Tibial artery (tissue), 4 donors: ENCODE measurements around the gene CHD9.

Experiments
- DNase-seq, 2 donors: peaks; one replicate each; pipeline ENCODE4 v3.0.0-alpha.2; 2019
- H3K27ac ChIP-seq, 2 donors: fragments of 200-600 bp; sonication (generic) in 1 of 2; 1 replicate in 1 of 2; 2 replicates in 1 of 2; pipeline ENCODE4 v1.5.1; 2018 to 2019; ENCODE audit warnings: mild to moderate bottlenecking in 1 of 2
- H3K27me3 ChIP-seq, 2 donors: fragments of 200-600 bp; sonication (generic) in 1 of 2; one replicate each; pipeline versions ENCODE4 v1.5.1 to v1.6.0; 2016 to 2019
- H3K36me3 ChIP-seq, 3 donors: fragments of 200-600 bp; sonication (generic) in 2 of 3; one replicate each; pipeline ENCODE4 v1.5.1; 2016 to 2019; ENCODE audit warnings: mild to moderate bottlenecking in 2 of 3
- H3K4me1 ChIP-seq, 4 donors: fragments of 200-600 bp; sonication (generic) in 2 of 4; 1 replicate in 3 of 4; 2 replicates in 1 of 4; pipeline ENCODE4 v1.5.1; 2016 to 2019
- H3K4me3 ChIP-seq, 2 donors: fragments of 200-600 bp; sonication (generic) in 1 of 2; 1 replicate in 1 of 2; 2 replicates in 1 of 2; pipeline ENCODE4 v1.5.1; 2018 to 2019; ENCODE audit warnings: mild to moderate bottlenecking in 2 of 2
- H3K9me3 ChIP-seq, 3 donors: fragments of 200-600 bp; sonication (generic) in 1 of 3; one replicate each; pipeline ENCODE4 v1.5.1; 2016 to 2019
- intact Hi-C: fragments of 100-400 bp; cut with DNase I; formaldehyde crosslinking; loops from one replicate; pipeline ENCODE4 v1.15.0; 2023; ENCODE audit warnings: low total_unique reads
- TF ChIP-seq, protein P1 (sequence below), 2 experiments: fragments of 200-600 bp in 1 of 2; fragments of 450-650 bp in 1 of 2; IDR thresholded peaks; one replicate each; pipeline ENCODE4 v1.5.1; 2017 to 2019; ENCODE audit warnings: antibody characterized with exemption in 2 of 2, mild to moderate bottlenecking in 1 of 2, moderate library complexity in 1 of 2

CHD9 gene

DNA sequence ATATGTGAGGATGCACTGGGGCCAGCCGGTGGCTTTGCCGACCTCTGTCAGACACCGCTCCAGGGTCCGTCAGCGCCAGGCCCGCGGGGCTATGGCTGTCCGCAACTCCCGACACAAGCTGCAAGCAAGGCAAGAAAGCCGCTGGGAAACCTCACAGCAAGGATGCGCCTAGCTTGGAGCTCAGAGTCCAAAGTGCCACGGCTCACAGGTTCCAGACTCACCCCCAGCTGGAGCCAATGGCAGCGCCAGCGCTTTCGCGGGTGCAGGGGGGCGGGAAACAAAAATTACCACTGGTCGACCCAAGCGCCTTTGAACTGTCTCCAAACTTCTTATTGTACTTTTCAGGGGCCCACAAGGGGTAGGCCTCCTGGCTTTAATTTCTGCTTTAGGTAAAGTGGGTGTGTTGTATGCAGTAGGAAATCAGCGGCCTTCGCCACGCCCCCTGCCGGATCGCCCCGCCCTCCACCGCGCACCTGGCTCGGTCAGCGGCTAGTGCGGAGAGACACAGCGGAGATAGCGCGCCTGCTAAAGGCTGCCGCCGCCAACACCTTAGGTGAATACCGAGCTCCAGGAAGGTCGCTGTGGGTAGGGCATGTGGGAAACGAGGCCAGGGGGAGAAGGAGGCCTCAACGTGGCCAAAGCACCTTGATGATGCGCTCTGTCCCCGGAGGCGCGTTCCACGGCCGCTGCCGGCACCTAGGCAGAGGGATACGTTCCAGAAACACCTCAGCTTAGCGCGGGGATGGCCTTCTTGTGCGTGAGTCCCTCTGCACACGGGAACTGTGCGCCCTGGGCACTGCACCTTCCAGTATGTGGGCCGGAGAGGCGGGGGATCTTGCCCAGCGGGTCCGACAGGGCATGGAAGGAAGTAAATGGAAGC lies 318.4 kb downstream of the CHD9 start:
- Histone ChIP-seq H3K27me3 (peaks cover 0 to 23% of the 10 kb centered on the region in 2 donors), H3K9me3 (no peaks in the 10 kb centered on the region), H3K36me3 (no peaks in the 10 kb centered on the region), H3K4me1 (peaks cover 0 to 8% (median 0%) of the 10 kb centered on the region in 4 donors), H3K4me3 (no peak overlapping the region), H3K27ac (no peak overlapping the region)
- DNase-seq, result no peak
- intact Hi-C loops, result no loop called here
- TF ChIP-seq, protein P1, sequence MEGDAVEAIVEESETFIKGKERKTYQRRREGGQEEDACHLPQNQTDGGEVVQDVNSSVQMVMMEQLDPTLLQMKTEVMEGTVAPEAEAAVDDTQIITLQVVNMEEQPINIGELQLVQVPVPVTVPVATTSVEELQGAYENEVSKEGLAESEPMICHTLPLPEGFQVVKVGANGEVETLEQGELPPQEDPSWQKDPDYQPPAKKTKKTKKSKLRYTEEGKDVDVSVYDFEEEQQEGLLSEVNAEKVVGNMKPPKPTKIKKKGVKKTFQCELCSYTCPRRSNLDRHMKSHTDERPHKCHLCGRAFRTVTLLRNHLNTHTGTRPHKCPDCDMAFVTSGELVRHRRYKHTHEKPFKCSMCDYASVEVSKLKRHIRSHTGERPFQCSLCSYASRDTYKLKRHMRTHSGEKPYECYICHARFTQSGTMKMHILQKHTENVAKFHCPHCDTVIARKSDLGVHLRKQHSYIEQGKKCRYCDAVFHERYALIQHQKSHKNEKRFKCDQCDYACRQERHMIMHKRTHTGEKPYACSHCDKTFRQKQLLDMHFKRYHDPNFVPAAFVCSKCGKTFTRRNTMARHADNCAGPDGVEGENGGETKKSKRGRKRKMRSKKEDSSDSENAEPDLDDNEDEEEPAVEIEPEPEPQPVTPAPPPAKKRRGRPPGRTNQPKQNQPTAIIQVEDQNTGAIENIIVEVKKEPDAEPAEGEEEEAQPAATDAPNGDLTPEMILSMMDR (IDR thresholded peaks at IDR 0.05), result no peak

DNA sequence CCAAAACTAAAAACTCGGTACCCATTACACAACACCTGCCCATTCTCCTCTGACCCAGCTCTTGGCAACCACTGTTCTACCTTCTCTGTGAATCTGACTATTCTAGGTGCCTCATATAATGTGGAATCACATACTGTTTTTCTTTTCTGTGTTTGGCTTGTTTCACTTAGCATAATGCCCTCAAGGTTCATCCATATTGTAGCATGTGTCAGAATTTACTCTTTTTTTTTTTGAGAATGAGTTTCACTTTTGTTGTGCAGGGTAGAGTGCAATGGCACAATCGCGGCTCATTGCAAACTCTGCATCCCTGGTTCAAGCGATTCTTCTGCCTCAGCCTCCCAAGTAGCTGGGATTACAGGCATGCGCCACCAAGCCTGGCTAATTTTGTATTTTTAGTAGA lies 320.0 kb downstream of the CHD9 start:
- no peaks in the 10 kb centered on the region for H3K36me3 ChIP-seq
- no peak overlapping the region for H3K27ac ChIP-seq
- DNase-seq, result no peak
- H3K4me1 ChIP-seq, result peaks cover 0 to 8% (median 0%) of the 10 kb centered on the region in 4 donors
- no peaks in the 10 kb centered on the region for H3K9me3 ChIP-seq
- no peak overlapping the region for H3K4me3 ChIP-seq
- H3K27me3 ChIP-seq, result peaks cover 0 to 18% of the 10 kb centered on the region in 2 donors
- TF ChIP-seq, protein P1 (IDR thresholded peaks at IDR 0.05), result no peak
- intact Hi-C loops, result no loop called here

DNA sequence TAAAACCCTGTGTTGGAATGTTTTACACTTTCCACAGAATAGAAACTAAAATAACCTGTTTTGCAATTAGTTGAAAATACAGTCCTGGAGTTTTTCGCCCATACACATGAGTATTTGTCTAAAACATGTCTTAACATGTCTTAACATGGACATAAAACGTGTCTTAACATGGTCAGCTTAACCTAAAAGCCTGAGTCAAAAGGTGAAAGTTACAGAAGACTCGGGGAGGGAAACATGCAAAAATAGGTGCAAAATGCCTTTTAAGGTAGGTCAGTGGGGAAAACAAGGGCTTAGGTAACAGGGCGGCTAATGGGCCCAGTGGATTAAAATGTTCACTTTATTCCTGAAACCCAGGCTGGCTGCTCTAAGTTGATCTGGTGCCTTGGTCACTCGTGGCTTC lies 323.3 kb downstream of the CHD9 start:
- Histone ChIP-seq H3K27ac (no peak overlapping the region), H3K36me3 (no peaks in the 10 kb centered on the region), H3K4me1 (peaks cover 0 to 4% (median 0%) of the 10 kb centered on the region in 4 donors), H3K27me3 (peaks cover 0 to 13% of the 10 kb centered on the region in 2 donors), H3K9me3 (no peaks in the 10 kb centered on the region), H3K4me3 (no peak overlapping the region)
- TF ChIP-seq, protein P1 (IDR thresholded peaks at IDR 0.05), result no peak
- DNase-seq, result no peak
- intact Hi-C loops, result no loop called here
